Neural progenitor cell (in vitro differentiated cells): ENCODE measurements around the gene ACAA1. TPM values are rescaled to one million over a fixed set of nuclear protein-coding genes. Genes with fewer than 3 reads are reported as not detected.

Experiments
- DNase-seq: peaks from one replicate; pipeline ENCODE4 v3.0.0-alpha.2; 2016; ENCODE audit warnings: low spot score
- H2AFZ ChIP-seq: fragments of 200-600 bp; sonication (generic); replicated peaks from 2 replicates; pipeline ENCODE4 v1.6.1; 2016; ENCODE audit warnings: antibody characterized with exemption
- H3F3A ChIP-seq: fragments of 200-600 bp; sonication (generic); 2 replicates; pipeline ENCODE4 v1.6.1; 2016; ENCODE audit warnings: antibody characterized with exemption, low read depth
- H3K27ac ChIP-seq: fragments of 200-600 bp; sonication (generic); 2 replicates; pipeline ENCODE4 v1.5.1; 2016; ENCODE audit warnings: mild to moderate bottlenecking
- H3K27me3 ChIP-seq: fragments of 200-600 bp; sonication (generic); 2 replicates; pipeline ENCODE4 v1.6.1; 2016; ENCODE audit warnings: mild to moderate bottlenecking, moderate library complexity
- H3K36me3 ChIP-seq: fragments of 200-600 bp; sonication (generic); 2 replicates; pipeline ENCODE4 v1.5.1; 2016
- H3K4me1 ChIP-seq: fragments of 200-600 bp; sonication (generic); 2 replicates; pipeline ENCODE4 v1.6.1; 2016; ENCODE audit warnings: mixed run types
- H3K4me2 ChIP-seq: fragments of 200-600 bp; sonication (generic); 2 replicates; pipeline ENCODE4 v1.6.1; 2016
- H3K4me3 ChIP-seq: fragments of 200-600 bp; sonication (generic); 2 replicates; pipeline ENCODE4 v1.5.1; 2016
- H3K79me2 ChIP-seq: fragments of 200-600 bp; sonication (generic); 2 replicates; pipeline ENCODE4 v1.6.1; 2016; ENCODE audit warnings: low read depth
- H3K9ac ChIP-seq: fragments of 200-600 bp; sonication (generic); 2 replicates; pipeline ENCODE4 v1.6.1; 2016
- H3K9me3 ChIP-seq: fragments of 200-600 bp; sonication (generic); 2 replicates; pipeline ENCODE4 v1.5.1; 2016; ENCODE audit warnings: low read depth
- H4K20me1 ChIP-seq: fragments of 200-600 bp; sonication (generic); 2 replicates; pipeline ENCODE4 v1.6.1; 2016; ENCODE audit warnings: low read depth
- H3K27ac Mint-ChIP-seq: 3 replicates; pipeline ENCODE4 v1.8.0; 2021; ENCODE audit warnings: mixed read lengths
- H3K27me3 Mint-ChIP-seq: 2 replicates; pipeline ENCODE4 v1.8.0; 2022; ENCODE audit warnings: low read depth, mild to moderate bottlenecking, inconsistent platforms, moderate library complexity, mixed read lengths; ENCODE audit not compliant: insufficient read depth
- H3K36me3 Mint-ChIP-seq: 3 replicates; pipeline ENCODE4 v1.8.0; 2021; ENCODE audit warnings: mixed read lengths
- H3K4me1 Mint-ChIP-seq: 3 replicates; pipeline ENCODE4 v1.8.0; 2021; ENCODE audit warnings: mixed read lengths
- H3K4me3 Mint-ChIP-seq: 3 replicates; pipeline ENCODE4 v1.8.0; 2021; ENCODE audit warnings: mild to moderate bottlenecking, moderate library complexity, mixed read lengths
- H3K9me3 Mint-ChIP-seq: 3 replicates; pipeline ENCODE4 v1.8.0; 2020; ENCODE audit warnings: mixed read lengths
- CTCF ChIP-seq: fragments of 200-600 bp; sonication (generic); IDR thresholded peaks from 2 replicates; pipeline ENCODE4 v1.5.1; 2017; ENCODE audit warnings: antibody characterized with exemption, mild to moderate bottlenecking
- EZH2 ChIP-seq: fragments of 200-600 bp; sonication (generic); IDR thresholded peaks from 2 replicates; pipeline ENCODE4 v1.6.1; 2017; ENCODE audit warnings: antibody characterized with exemption, mild to moderate bottlenecking, moderate library complexity
- EZH2phosphoT487 ChIP-seq: fragments of 200-600 bp; sonication (generic); IDR thresholded peaks from 2 replicates; pipeline ENCODE4 v1.6.1; 2017; ENCODE audit warnings: antibody characterized with exemption
- total RNA-seq: library from RNA; depleted of rRNA; stranded (reverse); fragments of >200 nt; gene quantifications from 2 replicates; pipeline ENCODE4 v1.2.3, GENCODE V29; 2015; ENCODE audit warnings: low replicate concordance

The ACAA1 gene
- total RNA-seq, 1 donor from 2014 or later: 3.3 TPM

- Mint-ChIP-seq H3K9me3 (peaks cover 2% of the 10 kb centered on the region), H3K36me3 (no peaks in the 10 kb centered on the region), H3K4me3 (no peak overlapping the region), H3K27ac (no peak overlapping the region), H3K27me3 (peaks cover 5% of the 10 kb centered on the region), H3K4me1 (peaks cover 28% of the 10 kb centered on the region)
- Histone ChIP-seq H3K9ac (no peak overlapping the region), H3K79me2 (no peaks in the 10 kb centered on the region), H3K27ac (no peak overlapping the region), H3K4me2 (peak overlapping the region; percentile 23), H2AFZ (no peak overlapping the region), H3K4me1 (peaks cover 34% of the 10 kb centered on the region), H4K20me1 (no peaks in the 10 kb centered on the region), H3K27me3 (no peaks in the 10 kb centered on the region), H3K4me3 (no peak overlapping the region), H3K36me3 (no peaks in the 10 kb centered on the region), H3F3A (peaks cover 15% of the 10 kb centered on the region), H3K9me3 (peaks cover 11% of the 10 kb centered on the region)
- no peak for TF ChIP-seq EZH2phosphoT487
- no peak for TF ChIP-seq CTCF
- no peak for TF ChIP-seq EZH2
- DNase-seq: no peak
These were observed 34.5 kb downstream of the ACAA1 start for GRCh38 chr3:38102444-38102814.

GRCh38 chr3:38101811-38102443 is 35.0 kb downstream of the ACAA1 start:
- Histone ChIP-seq H3K4me2 (peak overlapping the region; percentile 23), H3K4me1 (peaks cover 34% of the 10 kb centered on the region), H4K20me1 (no peaks in the 10 kb centered on the region), H3K79me2 (no peaks in the 10 kb centered on the region), H3F3A (peaks cover 15% of the 10 kb centered on the region), H2AFZ (no peak overlapping the region), H3K9ac (no peak overlapping the region), H3K9me3 (peaks cover 11% of the 10 kb centered on the region), H3K27me3 (no peaks in the 10 kb centered on the region), H3K36me3 (no peaks in the 10 kb centered on the region), H3K4me3 (no peak overlapping the region), H3K27ac (no peak overlapping the region)
- no peak overlapping the region for H3K27ac Mint-ChIP-seq
- H3K4me1 Mint-ChIP-seq: peaks cover 28% of the 10 kb centered on the region
- no peaks in the 10 kb centered on the region for H3K36me3 Mint-ChIP-seq
- peaks cover 2% of the 10 kb centered on the region for H3K9me3 Mint-ChIP-seq
- H3K27me3 Mint-ChIP-seq: peaks cover 5% of the 10 kb centered on the region
- no peak for TF ChIP-seq EZH2
- no peak for TF ChIP-seq EZH2phosphoT487
- no peak for TF ChIP-seq CTCF
- H3K4me3 Mint-ChIP-seq: no peak overlapping the region
- no peak for DNase-seq

- Mint-ChIP-seq H3K4me3 (no peak overlapping the region), H3K9me3 (peaks cover 2% of the 10 kb centered on the region), H3K27ac (no peak overlapping the region), H3K4me1 (peaks cover 32% of the 10 kb centered on the region), H3K36me3 (no peaks in the 10 kb centered on the region), H3K27me3 (peaks cover 7% of the 10 kb centered on the region)
- TF ChIP-seq EZH2phosphoT487: no peak
- no peak for TF ChIP-seq CTCF
- H3K9me3 ChIP-seq: peaks cover 11% of the 10 kb centered on the region
- peak overlapping the region; percentile 6 for H3K4me2 ChIP-seq
- H3K79me2 ChIP-seq: no peaks in the 10 kb centered on the region
- H3K9ac ChIP-seq: no peak overlapping the region
- H3K36me3 ChIP-seq: no peaks in the 10 kb centered on the region
- no peak overlapping the region for H2AFZ ChIP-seq
- DNase-seq: no peak
- H3K27me3 ChIP-seq: no peaks in the 10 kb centered on the region
- peaks cover 15% of the 10 kb centered on the region for H3F3A ChIP-seq
- H3K27ac ChIP-seq: no peak overlapping the region
- peaks cover 34% of the 10 kb centered on the region for H3K4me1 ChIP-seq
- H3K4me3 ChIP-seq: no peak overlapping the region
- H4K20me1 ChIP-seq: no peaks in the 10 kb centered on the region
These were observed 36.4 kb downstream of the ACAA1 start for GRCh38 chr3:38100498-38100897.
